Cardiac muscle cell (in vitro differentiated cells and primary cell): ENCODE results near the gene SFRP5. TPM values are rescaled to one million over a fixed set of nuclear protein-coding genes. Genes with fewer than 3 reads are reported as not detected.

Experiments used
- DNase-seq, 2 donors: peaks; one replicate each; pipeline versions ENCODE4 v3.0.0 to v3.0.0-alpha.2; 2010 to 2017; ENCODE audit warnings: low read depth in 1 of 2, low spot score in 1 of 2
- H3K27ac ChIP-seq: fragments of 200-600 bp; sonication (generic); 2 replicates; pipeline ENCODE4 v1.5.1; 2016
- H3K27me3 ChIP-seq: fragments of 200-600 bp; sonication (generic); 2 replicates; pipeline ENCODE4 v1.6.0; 2016; ENCODE audit warnings: control low read depth
- H3K36me3 ChIP-seq: fragments of 200-600 bp; sonication (generic); 2 replicates; pipeline ENCODE4 v1.5.1; 2016; ENCODE audit warnings: control low read depth
- H3K4me1 ChIP-seq: fragments of 200-600 bp; sonication (generic); 2 replicates; pipeline ENCODE4 v1.8.1; 2017; ENCODE audit warnings: low read depth, mild to moderate bottlenecking, mixed run types
- H3K4me3 ChIP-seq: fragments of 200-600 bp; sonication (generic); 2 replicates; pipeline ENCODE4 v1.5.1; 2016; ENCODE audit warnings: mild to moderate bottlenecking
- H3K9me3 ChIP-seq: fragments of 200-600 bp; sonication (generic); 2 replicates; pipeline ENCODE4 v1.5.1; 2017; ENCODE audit warnings: low read depth, mild to moderate bottlenecking, control low read depth
- polyA plus RNA-seq: library from polyadenylated mRNA; unstranded; fragments of >200 nt; fragmentation: Nextera tagmentation; extraction: Ambion mirVana; gene quantifications from 2 replicates; pipeline ENCODE4 v1.2.1, GENCODE V29; 2016
- total RNA-seq: library from RNA; depleted of rRNA; stranded (reverse); fragments of >200 nt; gene quantifications from 2 replicates; pipeline ENCODE4 v1.2.3, GENCODE V29; 2016
- TF ChIP-seq, protein P1 (sequence below): IDR thresholded peaks from 2 replicates; pipeline ENCODE4 v1.5.1; 2012; ENCODE audit warnings: low read depth, mild to moderate bottlenecking, low read length

The SFRP5 gene
- total and polyA plus RNA-seq, 2 experiments from 2014 or later = 23.7 to 38.2 TPM

- Histone ChIP-seq H3K4me1 (peaks cover 42% of the 10 kb centered on the region), H3K27me3 (peaks cover 3% of the 10 kb centered on the region), H3K9me3 (no peaks in the 10 kb centered on the region), H3K4me3 (no peak overlapping the region), H3K36me3 (peaks cover 2% of the 10 kb centered on the region), H3K27ac (peak overlapping the region; percentile 86)
- TF ChIP-seq, protein P1, sequence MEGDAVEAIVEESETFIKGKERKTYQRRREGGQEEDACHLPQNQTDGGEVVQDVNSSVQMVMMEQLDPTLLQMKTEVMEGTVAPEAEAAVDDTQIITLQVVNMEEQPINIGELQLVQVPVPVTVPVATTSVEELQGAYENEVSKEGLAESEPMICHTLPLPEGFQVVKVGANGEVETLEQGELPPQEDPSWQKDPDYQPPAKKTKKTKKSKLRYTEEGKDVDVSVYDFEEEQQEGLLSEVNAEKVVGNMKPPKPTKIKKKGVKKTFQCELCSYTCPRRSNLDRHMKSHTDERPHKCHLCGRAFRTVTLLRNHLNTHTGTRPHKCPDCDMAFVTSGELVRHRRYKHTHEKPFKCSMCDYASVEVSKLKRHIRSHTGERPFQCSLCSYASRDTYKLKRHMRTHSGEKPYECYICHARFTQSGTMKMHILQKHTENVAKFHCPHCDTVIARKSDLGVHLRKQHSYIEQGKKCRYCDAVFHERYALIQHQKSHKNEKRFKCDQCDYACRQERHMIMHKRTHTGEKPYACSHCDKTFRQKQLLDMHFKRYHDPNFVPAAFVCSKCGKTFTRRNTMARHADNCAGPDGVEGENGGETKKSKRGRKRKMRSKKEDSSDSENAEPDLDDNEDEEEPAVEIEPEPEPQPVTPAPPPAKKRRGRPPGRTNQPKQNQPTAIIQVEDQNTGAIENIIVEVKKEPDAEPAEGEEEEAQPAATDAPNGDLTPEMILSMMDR = no peak
- DNase-seq = peak in 1 of 2 donors; percentile 74
These were observed 31.2 kb downstream of the SFRP5 start for GRCh38 chr10:97740613-97741012.

DNA sequence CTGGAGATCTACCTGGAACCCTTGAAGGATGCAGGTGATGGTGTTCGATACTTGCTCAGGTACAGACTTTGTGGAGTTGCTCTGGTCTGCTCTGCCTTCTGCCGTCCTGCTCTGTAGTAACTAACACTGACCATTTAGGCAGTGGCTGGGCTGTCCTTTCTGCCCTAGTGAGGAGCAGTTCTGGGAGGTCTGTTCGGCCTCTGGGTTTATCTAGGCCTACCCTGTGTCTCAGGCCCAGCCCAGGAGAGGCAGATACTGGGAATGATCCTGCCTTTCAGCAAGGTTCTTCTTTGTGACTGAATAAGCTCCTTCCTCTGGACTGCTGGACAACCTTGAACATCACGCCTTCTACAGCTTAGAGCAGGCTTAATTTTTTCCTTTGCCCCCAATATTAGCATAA is 33.2 kb downstream of the SFRP5 start:
- Histone ChIP-seq H3K4me1 (peaks cover 30% of the 10 kb centered on the region), H3K9me3 (no peaks in the 10 kb centered on the region), H3K4me3 (peak overlapping the region; percentile 72), H3K27ac (no peak overlapping the region), H3K27me3 (peaks cover 4% of the 10 kb centered on the region), H3K36me3 (peaks cover 2% of the 10 kb centered on the region)
- DNase-seq = no peak
- TF ChIP-seq, protein P1 = no peak

DNA sequence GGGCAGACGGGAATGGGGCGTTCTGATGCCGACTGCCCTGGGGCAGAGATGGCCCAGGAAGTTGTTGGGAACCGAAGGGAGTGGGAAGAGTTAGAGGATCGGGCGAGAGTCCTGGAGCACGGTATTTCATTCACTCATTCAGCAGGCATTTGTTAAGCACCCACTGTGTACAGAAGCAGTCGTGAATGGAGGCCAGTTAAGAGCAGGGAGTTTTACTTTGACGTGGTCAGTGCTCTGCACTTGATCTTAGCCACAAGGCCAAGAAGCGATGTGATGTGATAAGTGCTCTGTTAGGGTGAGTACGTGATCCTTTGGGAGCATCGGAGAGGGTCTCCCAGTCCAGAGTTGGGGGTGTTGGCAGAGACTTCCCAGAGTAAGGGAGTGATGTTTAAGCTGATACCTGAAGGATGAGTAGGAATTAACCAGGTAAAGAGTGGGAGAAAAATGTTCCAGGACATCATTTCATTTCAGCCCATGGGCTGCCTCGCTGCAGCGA is 34.0 kb downstream of the SFRP5 start:
- no peaks in the 10 kb centered on the region for H3K9me3 ChIP-seq
- peaks cover 22% of the 10 kb centered on the region for H3K4me1 ChIP-seq
- peak overlapping the region; percentile 94 for H3K27ac ChIP-seq
- peaks cover 2% of the 10 kb centered on the region for H3K36me3 ChIP-seq
- H3K27me3 ChIP-seq = peaks cover 4% of the 10 kb centered on the region
- TF ChIP-seq, protein P1 = no peak
- DNase-seq = no peak
- peak overlapping the region; percentile 72 for H3K4me3 ChIP-seq

- Histone ChIP-seq H3K4me1 (peaks cover 20% of the 10 kb centered on the region), H3K9me3 (no peaks in the 10 kb centered on the region), H3K4me3 (peak within 1 kb of the TSS; percentile 72), H3K27me3 (peaks cover 4% of the 10 kb centered on the region), H3K36me3 (peaks cover 2% of the 10 kb centered on the region), H3K27ac (peak within 1 kb of the TSS; percentile 94)
- TF ChIP-seq, protein P1 = no peak
- peak; percentile 96 to 97 for DNase-seq
These were observed 34.7 kb downstream of the SFRP5 start, which contains the start of gene ZFYVE27 for GRCh38 chr10:97736902-97737769. Gene ZFYVE27 (plus strand): TSS chr10:97737128. CDS start chr10:97738478, 1,350 bp downstream.

DNA sequence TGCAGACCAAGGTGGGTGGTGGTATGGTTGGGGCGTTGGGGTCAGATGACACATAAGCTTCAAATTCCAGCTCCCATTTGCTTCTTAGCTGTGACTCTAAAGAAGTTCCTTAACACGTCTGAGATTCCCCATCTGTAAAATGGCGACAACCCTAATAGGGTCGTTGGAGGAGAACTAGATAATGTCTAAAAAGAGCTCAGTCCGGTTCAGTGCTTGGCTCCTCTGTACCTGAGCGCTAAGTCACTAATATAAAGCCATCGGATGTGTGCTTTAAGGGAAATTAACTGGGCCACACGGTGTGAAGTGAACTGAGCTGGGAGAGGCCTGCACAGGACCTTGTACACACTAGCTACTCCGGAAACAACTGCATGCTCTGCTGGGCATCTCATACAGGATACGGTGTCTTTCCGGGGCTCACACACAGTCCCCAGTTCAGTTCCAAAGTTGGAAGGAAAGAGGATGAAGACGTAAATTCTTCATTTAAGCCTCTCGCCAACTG is 35.3 kb downstream of the SFRP5 start:
- H3K9me3 ChIP-seq = no peaks in the 10 kb centered on the region
- peaks cover 2% of the 10 kb centered on the region for H3K36me3 ChIP-seq
- no peak overlapping the region for H3K27ac ChIP-seq
- peaks cover 4% of the 10 kb centered on the region for H3K27me3 ChIP-seq
- no peak for DNase-seq
- TF ChIP-seq, protein P1 = no peak
- no peak overlapping the region for H3K4me3 ChIP-seq
- peaks cover 20% of the 10 kb centered on the region for H3K4me1 ChIP-seq
